Karpas-422 (cell line): ENCODE results near the gene LSP1. TPM values are rescaled to one million over a fixed set of nuclear protein-coding genes. Genes with fewer than 3 reads are reported as not detected.
"Not testable (repeated sequence)": the region's sequence is repeated elsewhere in the genome, so short reads cannot be mapped to it uniquely, and the experiment has no call there.

Source experiments
- DNase-seq: peaks from one replicate; pipeline ENCODE4 v3.0.0-alpha.2; 2015
- H2AFZ ChIP-seq: fragments of 200-600 bp; sonication (generic); 2 replicates; pipeline ENCODE4 v1.6.1; 2014; ENCODE audit warnings: antibody characterized with exemption, low read length, mixed read lengths
- H3K27ac ChIP-seq: fragments of 200-600 bp; sonication (generic); 2 replicates; pipeline ENCODE4 v1.5.1; 2014; ENCODE audit warnings: mild to moderate bottlenecking, low read length, moderate library complexity
- H3K27me3 ChIP-seq: fragments of 200-600 bp; sonication (generic); 2 replicates; pipeline ENCODE4 v1.6.1; 2014; ENCODE audit warnings: low read length, mixed read lengths
- H3K36me3 ChIP-seq: fragments of 200-600 bp; sonication (generic); 2 replicates; pipeline ENCODE4 v1.6.1; 2014; ENCODE audit warnings: low read length, mixed read lengths; ENCODE audit not compliant: insufficient read depth
- H3K4me1 ChIP-seq: fragments of 200-600 bp; sonication (generic); 2 replicates; pipeline ENCODE4 v1.6.1; 2014; ENCODE audit warnings: mild to moderate bottlenecking, low read length, mixed read lengths
- H3K4me2 ChIP-seq: fragments of 200-600 bp; sonication (generic); 2 replicates; pipeline ENCODE4 v1.6.1; 2014; ENCODE audit warnings: low read length, low read depth, mild to moderate bottlenecking; ENCODE audit not compliant: poor library complexity, severe bottlenecking
- H3K4me3 ChIP-seq: fragments of 200-600 bp; sonication (generic); 2 replicates; pipeline ENCODE4 v1.5.1; 2014; ENCODE audit warnings: mild to moderate bottlenecking, antibody characterized with exemption, low read length, mixed read lengths
- H3K79me2 ChIP-seq: fragments of 200-600 bp; sonication (generic); 2 replicates; pipeline ENCODE4 v1.6.1; 2014; ENCODE audit warnings: mild to moderate bottlenecking, low read length, mixed read lengths
- H3K9ac ChIP-seq: fragments of 200-600 bp; sonication (generic); 2 replicates; pipeline ENCODE4 v1.6.0; 2014; ENCODE audit warnings: low read length
- H3K9me2 ChIP-seq: fragments of 200-600 bp; sonication (generic), shearing (Covaris generic); replicated peaks from 2 replicates; pipeline ENCODE4 v1.6.0; 2014; ENCODE audit warnings: mild to moderate bottlenecking, low read length, moderate library complexity; ENCODE audit not compliant: insufficient read depth
- H3K9me3 ChIP-seq: fragments of 300-700, 200-600 bp; sonication (generic); 2 replicates; pipeline ENCODE4 v1.6.1; 2014; ENCODE audit warnings: low read length, mixed read lengths
- H4K20me1 ChIP-seq: fragments of 200-600 bp; sonication (generic); 2 replicates; pipeline ENCODE4 v1.6.1; 2014; ENCODE audit warnings: mild to moderate bottlenecking, antibody characterized with exemption, low read length, low read depth; ENCODE audit not compliant: insufficient read depth
- small RNA-seq: library from RNA; depleted of rRNA; stranded (forward); fragments of <200 nt; gene quantifications from one replicate; pipeline ENCODE3, GENCODE V24; 2014
- total RNA-seq: library from RNA; depleted of rRNA; stranded (reverse); fragments of >200 nt; shearing (Covaris generic); gene quantifications from 2 replicates; pipeline ENCODE4 v1.2.3, GENCODE V29; 2014; ENCODE audit warnings: low replicate concordance; rRNA removed

LSP1 gene
- total RNA-seq, 1 experiment from 2014 or later, result 46.9 TPM

DNA sequence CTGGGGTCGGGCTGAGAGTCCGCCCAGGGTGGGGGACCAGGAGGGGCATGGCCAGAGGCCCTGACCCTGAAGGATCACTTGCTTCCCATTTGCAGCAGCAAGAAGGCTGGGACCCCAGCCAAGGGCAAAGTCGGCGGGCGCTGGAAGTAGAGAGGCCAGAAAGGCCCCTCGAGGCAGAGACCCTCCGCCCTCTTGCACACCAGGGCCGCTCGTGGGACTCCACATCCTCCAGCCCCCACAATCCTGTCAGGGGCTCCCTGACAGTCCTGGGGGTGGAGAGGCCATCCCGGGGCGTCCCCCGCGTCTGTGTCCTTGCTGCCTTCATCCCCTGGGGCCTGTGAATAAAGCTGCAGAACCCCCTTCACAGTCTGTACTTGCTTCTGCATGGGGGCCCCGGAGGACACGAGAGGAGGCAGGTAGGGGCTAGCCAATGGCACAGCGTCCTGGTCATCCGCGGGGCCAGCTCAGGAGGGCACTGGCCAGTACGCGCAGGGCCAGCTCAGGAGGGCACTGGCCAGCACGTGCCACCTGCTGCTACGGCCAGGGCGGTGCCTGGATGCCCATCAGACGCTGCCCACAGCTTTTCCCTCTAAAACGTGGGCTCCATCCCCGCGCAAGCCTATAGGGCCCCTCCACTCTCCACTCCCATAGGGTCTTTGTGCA, 85.6 kb downstream of the LSP1 start:
- Histone ChIP-seq H2AFZ (no peak overlapping the region), H4K20me1 (no peaks in the 10 kb centered on the region), H3K36me3 (no peaks in the 10 kb centered on the region), H3K27ac (no peak overlapping the region), H3K9me3 (no peaks in the 10 kb centered on the region), H3K9me2 (no peaks in the 10 kb centered on the region), H3K4me2 (no peak overlapping the region), H3K4me1 (no peaks in the 10 kb centered on the region), H3K27me3 (no peaks in the 10 kb centered on the region), H3K4me3 (no peak overlapping the region), H3K79me2 (no peaks in the 10 kb centered on the region), H3K9ac (no peak overlapping the region)
- no peak for DNase-seq

DNA sequence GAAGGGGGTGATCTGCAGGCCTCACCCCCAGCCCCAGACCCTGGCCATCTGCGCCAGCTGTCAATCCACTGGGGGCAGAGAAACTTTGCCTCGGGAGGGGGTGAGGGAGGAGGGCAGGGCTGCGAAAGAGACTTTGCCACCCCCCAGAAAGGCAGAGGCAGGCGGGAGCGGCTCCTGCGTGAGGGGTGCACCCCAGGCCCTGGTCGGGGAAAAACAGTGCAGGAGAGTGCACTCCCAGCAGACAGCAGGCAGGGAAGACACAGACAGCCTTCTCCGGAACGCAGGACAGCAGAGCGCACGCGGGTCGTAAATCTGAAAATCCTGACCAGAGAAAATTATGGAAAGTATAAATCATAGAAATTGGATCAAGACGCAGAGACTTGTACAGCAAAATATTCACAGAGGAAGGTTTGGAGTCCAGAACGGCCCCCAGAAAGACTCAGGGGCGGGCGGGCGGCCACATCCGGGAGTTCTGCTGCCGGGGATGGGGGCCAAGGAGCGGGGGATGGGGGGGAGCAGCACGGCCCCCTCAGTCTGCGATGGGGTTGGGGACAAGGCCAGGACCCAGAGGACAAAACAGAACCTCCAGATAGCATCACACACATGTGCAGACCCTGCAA, 86.2 kb downstream of the LSP1 start:
- no peak overlapping the region for H3K4me2 ChIP-seq
- H2AFZ ChIP-seq, result no peak overlapping the region
- H3K79me2 ChIP-seq, result no peaks in the 10 kb centered on the region
- H3K9me2 ChIP-seq, result no peaks in the 10 kb centered on the region
- no peaks in the 10 kb centered on the region for H3K4me1 ChIP-seq
- H3K36me3 ChIP-seq, result no peaks in the 10 kb centered on the region
- H3K9me3 ChIP-seq, result no peaks in the 10 kb centered on the region
- no peak overlapping the region for H3K9ac ChIP-seq
- no peaks in the 10 kb centered on the region for H3K27me3 ChIP-seq
- no peak overlapping the region for H3K27ac ChIP-seq
- no peaks in the 10 kb centered on the region for H4K20me1 ChIP-seq
- no peak overlapping the region for H3K4me3 ChIP-seq
- no peak for DNase-seq

DNA sequence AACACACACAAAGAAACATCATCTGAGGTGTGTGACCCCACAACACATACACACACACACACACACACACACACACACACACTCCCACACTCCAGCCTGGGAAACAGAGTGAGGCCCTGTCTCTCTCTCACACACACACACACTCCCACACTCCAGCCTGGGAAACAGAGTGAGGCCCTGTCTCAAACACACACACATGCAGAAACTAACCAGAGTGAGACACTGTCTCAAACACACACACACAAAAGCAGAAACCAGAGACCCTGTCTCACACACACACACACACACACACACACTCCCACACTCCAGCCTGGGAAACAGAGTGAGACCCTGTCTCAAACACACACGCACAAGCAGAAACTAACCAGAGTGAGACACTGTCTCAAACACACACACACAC, 86.9 kb downstream of the LSP1 start:
- not testable (repeated sequence) for H2AFZ ChIP-seq, H3K4me2 ChIP-seq, H3K79me2 ChIP-seq, H3K4me3 ChIP-seq, H3K9me3 ChIP-seq, DNase-seq, H3K27ac ChIP-seq, H3K27me3 ChIP-seq, H3K4me1 ChIP-seq, H4K20me1 ChIP-seq, H3K36me3 ChIP-seq, H3K9me2 ChIP-seq, H3K9ac ChIP-seq

Small RNA genes lying within 50 kb of the gene (small RNA-seq; reads per million reads assigned to genes)
- not detected for gene AC051649.1
- not detected for gene MIR4298

Other genes with a start within 250 kb of the LSP1 start
- gene KRTAP5-3, start 244.6 kb upstream of the LSP1 start, total RNA-seq, result not detected in 2 replicates
- gene KRTAP5-4, start 230.9 kb upstream of the LSP1 start, total RNA-seq, result not detected in 2 replicates
- not detected in 2 replicates for gene KRTAP5-5, start 223.3 kb upstream of the LSP1 start, total RNA-seq
- gene KRTAP5-6, start 155.9 kb upstream of the LSP1 start, total RNA-seq, result not detected in 2 replicates
- gene IFITM10, start 102.5 kb upstream of the LSP1 start, total RNA-seq, result not detected in 2 replicates
- 26.1 and 52.8 TPM in 2 replicates for gene CTSD, start 89.2 kb upstream of the LSP1 start, total RNA-seq
- gene SYT8, start 18.1 kb upstream of the LSP1 start, total RNA-seq, result 0.29 TPM in 1 of 2 replicates, not detected in the other
- gene TNNI2, start 14.1 kb upstream of the LSP1 start, total RNA-seq, result 0.36 TPM in 1 of 2 replicates, not detected in the other
- not detected in 2 replicates for gene PRR33, start 38.8 kb downstream of the LSP1 start, total RNA-seq
- 0.25 TPM in 1 of 2 replicates, not detected in the other for gene TNNT3, start 66.6 kb downstream of the LSP1 start, total RNA-seq
- gene MRPL23, start 94.2 kb downstream of the LSP1 start, total RNA-seq, result 76.2 and 192 TPM in 2 replicates
- gene H19, start 144.8 kb downstream of the LSP1 start, total RNA-seq, result 59.7 and 65.5 TPM in 2 replicates